ENCODE data around the gene REEP2. TPM values are rescaled to one million over a fixed set of nuclear protein-coding genes. Genes with fewer than 3 reads are reported as not detected.

The REEP2 gene
- total RNA-seq, 4 donors from 2014 or later, result 0.95 to 7.6 (median 1.8) TPM

DNA sequence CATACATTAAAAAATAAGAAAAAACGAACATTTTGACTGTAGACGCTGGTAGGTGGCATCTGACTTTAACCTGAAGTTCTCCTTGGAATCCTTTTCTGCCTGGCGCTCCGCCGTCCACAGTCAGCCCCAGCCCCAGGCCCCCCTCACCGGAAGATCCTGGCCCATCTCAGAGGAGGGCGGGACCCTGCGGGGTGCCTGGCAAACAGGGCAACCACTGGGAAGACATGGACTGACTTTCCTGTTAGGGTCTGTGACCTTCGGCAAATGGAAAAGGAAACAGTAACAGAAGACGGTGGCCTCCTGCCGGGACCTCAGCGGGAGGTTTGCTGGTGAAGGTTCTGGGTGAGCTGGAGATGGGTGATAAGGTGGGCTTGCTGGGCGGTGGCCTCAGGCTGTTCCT is 14.7 kb downstream of the REEP2 start:
- intact Hi-C loops (cut with DNase I; ENCODE audit: low total_unique reads), result no loop called here
- no peak overlapping the region for H3K4me3 ChIP-seq (ENCODE audit: low read depth, poor library complexity, severe bottlenecking)
- TF ChIP-seq POLR2A (IDR thresholded peaks at IDR 0.05), result no peak
- TF ChIP-seq, protein P1, sequence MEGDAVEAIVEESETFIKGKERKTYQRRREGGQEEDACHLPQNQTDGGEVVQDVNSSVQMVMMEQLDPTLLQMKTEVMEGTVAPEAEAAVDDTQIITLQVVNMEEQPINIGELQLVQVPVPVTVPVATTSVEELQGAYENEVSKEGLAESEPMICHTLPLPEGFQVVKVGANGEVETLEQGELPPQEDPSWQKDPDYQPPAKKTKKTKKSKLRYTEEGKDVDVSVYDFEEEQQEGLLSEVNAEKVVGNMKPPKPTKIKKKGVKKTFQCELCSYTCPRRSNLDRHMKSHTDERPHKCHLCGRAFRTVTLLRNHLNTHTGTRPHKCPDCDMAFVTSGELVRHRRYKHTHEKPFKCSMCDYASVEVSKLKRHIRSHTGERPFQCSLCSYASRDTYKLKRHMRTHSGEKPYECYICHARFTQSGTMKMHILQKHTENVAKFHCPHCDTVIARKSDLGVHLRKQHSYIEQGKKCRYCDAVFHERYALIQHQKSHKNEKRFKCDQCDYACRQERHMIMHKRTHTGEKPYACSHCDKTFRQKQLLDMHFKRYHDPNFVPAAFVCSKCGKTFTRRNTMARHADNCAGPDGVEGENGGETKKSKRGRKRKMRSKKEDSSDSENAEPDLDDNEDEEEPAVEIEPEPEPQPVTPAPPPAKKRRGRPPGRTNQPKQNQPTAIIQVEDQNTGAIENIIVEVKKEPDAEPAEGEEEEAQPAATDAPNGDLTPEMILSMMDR (IDR thresholded peaks at IDR 0.05), result no peak
- DNase-seq (ENCODE audit: low spot score in 2 of 2), result no peak
- WGBS, 2 donors, result 88 to 92% methylated on average over 13 of the region's 13 CpGs

DNA sequence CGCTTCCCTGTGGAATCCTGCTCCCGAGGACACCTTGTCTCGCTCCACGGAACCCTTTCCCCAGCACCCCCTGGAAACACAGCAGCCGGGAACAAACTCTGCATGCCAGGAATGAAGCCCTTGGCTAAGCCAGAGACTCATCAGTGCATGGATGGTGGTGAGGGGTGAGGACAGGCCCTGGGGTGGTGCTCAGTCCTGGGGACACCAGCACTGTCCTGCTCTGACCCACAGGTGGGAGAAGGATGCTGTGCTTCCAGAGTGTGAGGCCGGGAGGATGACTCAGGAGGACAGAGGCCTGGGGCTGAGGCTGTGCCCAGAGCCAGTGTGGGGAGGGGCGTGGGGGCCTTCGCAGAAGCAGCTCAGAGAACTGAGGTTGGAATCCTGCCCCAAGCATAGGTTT is 15.3 kb downstream of the REEP2 start:
- no peak for TF ChIP-seq POLR2A (IDR thresholded peaks at IDR 0.05)
- TF ChIP-seq, protein P1 (IDR thresholded peaks at IDR 0.05), result no peak
- H3K4me3 ChIP-seq (ENCODE audit: low read depth, poor library complexity, severe bottlenecking), result no peak overlapping the region
- intact Hi-C loops (cut with DNase I; ENCODE audit: low total_unique reads), result no loop called here
- 78 to 87% methylated on average over 8 of the region's 8 CpGs for WGBS, 2 donors
- no peak for DNase-seq (ENCODE audit: low spot score in 2 of 2)

DNA sequence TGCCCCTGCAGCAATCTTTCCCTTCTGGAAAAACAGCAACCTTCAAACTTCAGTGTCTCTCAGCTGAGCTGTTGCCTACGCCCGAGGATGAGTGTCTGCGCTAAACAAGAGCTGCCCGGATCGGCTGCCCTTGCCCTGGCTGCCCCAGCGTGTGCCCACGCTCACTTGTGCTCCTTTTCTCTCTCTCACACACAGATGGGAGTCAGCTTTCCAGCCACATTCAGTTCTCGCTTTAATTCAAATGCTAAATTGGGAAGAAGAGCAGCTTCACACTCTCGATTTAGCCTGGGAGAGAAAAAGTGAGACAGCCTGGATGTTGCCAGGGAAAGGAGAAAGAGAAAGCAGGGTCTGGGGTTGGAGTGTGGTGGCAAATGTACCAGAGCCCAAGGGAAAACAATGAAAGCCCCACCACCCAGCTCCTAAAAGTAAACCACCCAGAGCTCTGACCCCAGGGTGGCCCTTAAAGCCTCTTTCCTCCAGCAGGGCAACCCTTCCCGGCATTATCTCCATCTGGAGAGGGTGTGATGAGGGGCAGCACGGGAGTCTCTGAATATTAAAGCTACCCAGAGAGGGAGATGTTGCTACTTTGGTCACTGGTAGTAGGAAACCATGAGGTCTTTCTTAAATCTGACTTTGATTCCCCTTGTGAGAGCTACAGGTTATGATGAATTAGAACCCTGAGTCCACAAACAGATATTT is 16.5 kb downstream of the REEP2 start:
- no peak for DNase-seq (ENCODE audit: low spot score in 2 of 2)
- TF ChIP-seq POLR2A (IDR thresholded peaks at IDR 0.05), result no peak
- TF ChIP-seq, protein P1 (IDR thresholded peaks at IDR 0.05), result no peak
- intact Hi-C loops (cut with DNase I; ENCODE audit: low total_unique reads), result no loop called here
- H3K4me3 ChIP-seq (ENCODE audit: low read depth, poor library complexity, severe bottlenecking), result no peak overlapping the region
- 81% methylated on average over 11 of the region's 11 CpGs for WGBS, 2 donors

DNA sequence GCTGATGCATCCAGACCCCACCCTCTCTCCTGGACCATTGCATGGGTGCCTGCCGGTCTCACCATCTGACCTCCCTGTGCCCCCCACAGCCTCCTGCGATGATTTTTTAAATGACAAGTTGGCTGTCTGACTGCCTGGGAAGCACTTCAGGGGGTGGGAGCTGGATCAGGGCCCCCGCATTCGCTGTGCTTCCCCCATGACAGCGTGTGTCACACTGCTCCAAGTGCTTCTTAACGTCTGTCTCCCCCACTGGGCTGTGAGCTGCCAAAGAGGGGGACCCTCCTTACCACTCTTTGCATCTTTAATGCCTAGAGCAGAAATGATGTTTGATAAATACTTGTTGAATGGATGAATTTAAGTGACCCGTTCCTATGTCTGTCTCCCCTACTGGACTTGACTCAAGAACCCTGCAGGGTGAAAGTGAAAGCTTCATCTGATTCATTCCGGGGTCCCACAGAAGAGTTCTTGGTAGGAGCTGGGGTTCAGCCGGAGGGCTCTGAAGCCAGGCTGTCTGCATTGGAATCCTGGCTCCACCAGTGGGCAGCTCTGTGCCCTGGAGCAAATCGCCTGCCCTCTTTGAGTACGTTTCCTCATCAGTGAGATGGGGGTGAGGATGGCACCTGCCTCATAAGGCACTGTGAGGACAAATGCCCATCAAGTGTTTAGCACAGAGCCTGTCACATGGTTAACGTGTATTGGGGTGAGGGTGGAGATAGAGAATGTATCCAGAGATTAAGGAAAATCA is 18.8 kb downstream of the REEP2 start:
- intact Hi-C loops (cut with DNase I; ENCODE audit: low total_unique reads), result no loop called here

DNA sequence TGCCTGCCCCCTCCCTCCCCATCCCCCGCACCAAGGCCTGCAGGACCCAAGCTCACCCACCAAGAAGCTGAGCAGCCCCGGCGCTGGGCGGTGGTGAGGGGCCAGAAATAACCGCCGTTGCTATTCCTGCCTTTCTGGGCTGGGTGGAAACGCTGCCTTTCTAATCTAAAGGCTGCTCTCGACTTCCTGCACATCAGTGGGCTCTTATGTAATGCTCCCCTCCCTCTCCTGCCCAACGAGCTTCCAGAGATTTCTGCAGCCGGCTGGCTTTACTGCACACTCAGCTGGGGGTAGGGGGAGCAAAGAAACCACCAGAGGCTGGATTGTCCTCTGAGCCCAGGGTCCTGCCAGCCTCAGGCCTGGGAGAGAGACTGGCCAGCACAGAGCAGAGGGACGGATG is 19.5 kb downstream of the REEP2 start:
- TF ChIP-seq POLR2A (IDR thresholded peaks at IDR 0.05), result no peak
- TF ChIP-seq, protein P1 (IDR thresholded peaks at IDR 0.05), result no peak
- intact Hi-C loops (cut with DNase I; ENCODE audit: low total_unique reads), result no loop called here
- no peak for DNase-seq (ENCODE audit: low spot score in 2 of 2)
- WGBS, 2 donors, result 48 to 52% methylated on average over 10 to 11 of the region's 11 CpGs
- no peak overlapping the region for H3K4me3 ChIP-seq (ENCODE audit: low read depth, poor library complexity, severe bottlenecking)

More for the DNA sequence above, 18.8 kb downstream of the REEP2 start:
- H3K4me3 ChIP-seq (ENCODE audit: low read depth, poor library complexity, severe bottlenecking), result no peak overlapping the region
- no peak for DNase-seq (ENCODE audit: low spot score in 2 of 2)
- TF ChIP-seq, protein P1 (IDR thresholded peaks at IDR 0.05), result no peak
- TF ChIP-seq POLR2A (IDR thresholded peaks at IDR 0.05), result no peak
- 82 to 88% methylated on average over 12 of the region's 12 CpGs for WGBS, 2 donors

Data from lower leg skin (tissue), 4 donors.